Measurements from ENCODE around the gene NDUFS6. TPM values are rescaled to one million over a fixed set of nuclear protein-coding genes. Genes with fewer than 3 reads are reported as not detected.

Gene NDUFS6
- total RNA-seq, 3 donors from 2014 or later: 38.7 to 43.5 (median 39.3) TPM

- DNase-seq (peak in 2 of 3 donors; percentile 16 to 48), ATAC-seq (peak; percentile 69)
- Histone ChIP-seq H3K4me3 (no peak overlapping the region), H3K9me3 (no peaks in the 10 kb centered on the region), H3K36me3 (ENCODE audit: low read depth) (no peaks in the 10 kb centered on the region), H3K4me1 (ENCODE audit: low read depth) (no peaks in the 10 kb centered on the region)
- TF ChIP-seq CTCF (IDR thresholded peaks at IDR 0.05): no peak
- intact Hi-C loops (cut with DNase I, micrococcal nuclease): no loop called here
Measured at GRCh38 chr5:1827886-1828397, 26.7 kb downstream of the NDUFS6 start.

GRCh38 chr5:1830571-1831228 lies 29.5 kb downstream of the NDUFS6 start:
- H3K36me3 ChIP-seq (ENCODE audit: low read depth): no peaks in the 10 kb centered on the region
- intact Hi-C loops (cut with DNase I, micrococcal nuclease): no loop called here
- H3K4me3 ChIP-seq: no peak overlapping the region
- TF ChIP-seq CTCF (IDR thresholded peaks at IDR 0.05): no peak
- ATAC-seq (no peak), DNase-seq (no peak)
- H3K9me3 ChIP-seq: no peaks in the 10 kb centered on the region
- no peaks in the 10 kb centered on the region for H3K4me1 ChIP-seq (ENCODE audit: low read depth)

GRCh38 chr5:1831257-1831656 lies 30.1 kb downstream of the NDUFS6 start:
- no peaks in the 10 kb centered on the region for H3K9me3 ChIP-seq
- ATAC-seq (no peak), DNase-seq (no peak)
- H3K4me3 ChIP-seq: no peak overlapping the region
- H3K36me3 ChIP-seq (ENCODE audit: low read depth): no peaks in the 10 kb centered on the region
- intact Hi-C loops (cut with DNase I, micrococcal nuclease): no loop called here
- TF ChIP-seq CTCF (IDR thresholded peaks at IDR 0.05): no peak
- no peaks in the 10 kb centered on the region for H3K4me1 ChIP-seq (ENCODE audit: low read depth)

- ATAC-seq (no peak), DNase-seq (no peak)
- Histone ChIP-seq H3K36me3 (ENCODE audit: low read depth) (no peaks in the 10 kb centered on the region), H3K9me3 (no peaks in the 10 kb centered on the region), H3K4me1 (ENCODE audit: low read depth) (no peaks in the 10 kb centered on the region), H3K4me3 (no peak overlapping the region)
- no peak for TF ChIP-seq CTCF (IDR thresholded peaks at IDR 0.05)
- intact Hi-C loops (cut with DNase I, micrococcal nuclease): no loop called here
Measured at GRCh38 chr5:1831677-1832313, 30.6 kb downstream of the NDUFS6 start.

- intact Hi-C loops (cut with DNase I, micrococcal nuclease): no loop called here
- Histone ChIP-seq H3K4me3 (no peak overlapping the region), H3K4me1 (ENCODE audit: low read depth) (no peaks in the 10 kb centered on the region), H3K9me3 (no peaks in the 10 kb centered on the region), H3K36me3 (ENCODE audit: low read depth) (no peaks in the 10 kb centered on the region)
- DNase-seq (no peak), ATAC-seq (no peak)
- TF ChIP-seq CTCF (IDR thresholded peaks at IDR 0.05): no peak
Measured at GRCh38 chr5:1832511-1833250, 31.5 kb downstream of the NDUFS6 start.
